Inflammatory macrophage treated with lipopolysaccharide for 4 hours (primary cell): ENCODE data around the gene SCIN.
"Not testable (repeated sequence)": the region's sequence is repeated elsewhere in the genome, so short reads cannot be mapped to it uniquely, and the experiment has no call there.

Experiments
- DNase-seq: peaks from one replicate; pipeline ENCODE4 v3.0.0-alpha.2; 2020

Gene SCIN

DNA sequence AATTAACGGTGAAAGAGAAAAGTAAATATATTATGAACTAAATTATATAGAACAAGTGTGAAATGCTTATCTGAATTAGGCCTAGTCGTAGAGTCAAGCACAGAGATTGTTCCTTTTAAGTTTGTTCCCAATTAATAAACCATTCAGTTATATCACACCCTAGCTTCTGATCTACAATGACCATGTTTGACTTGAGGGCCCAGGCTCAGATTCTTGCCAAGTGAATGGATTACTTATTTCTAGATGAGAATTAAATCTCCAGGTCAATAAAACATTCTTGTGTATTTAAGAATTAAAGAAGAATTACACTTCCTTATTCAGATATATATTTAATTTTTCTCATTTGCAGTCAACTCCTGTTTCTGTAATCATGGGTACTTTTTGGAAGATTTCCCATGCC, 79.6 kb downstream of the SCIN start:
- no peak for DNase-seq

DNA sequence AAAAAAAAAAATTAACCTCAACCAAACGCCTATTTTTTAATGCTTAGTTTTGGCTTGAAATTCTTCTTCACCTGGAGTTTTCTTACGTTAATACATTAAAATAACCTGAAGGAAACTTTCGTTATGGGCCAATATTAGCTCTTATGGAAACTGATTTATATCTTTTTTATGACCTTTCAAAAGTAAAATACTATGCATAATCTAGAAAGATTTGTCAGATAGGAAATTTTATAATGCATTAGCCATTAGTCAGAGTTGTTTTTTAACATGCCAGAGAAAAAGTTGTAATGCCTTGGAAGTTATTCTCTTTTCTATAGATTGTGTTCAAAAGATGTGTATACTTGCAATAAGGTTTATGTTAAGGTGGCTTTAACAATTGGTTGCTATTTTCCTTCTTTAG, 82.6 kb downstream of the SCIN start:
- DNase-seq, result no peak

DNA sequence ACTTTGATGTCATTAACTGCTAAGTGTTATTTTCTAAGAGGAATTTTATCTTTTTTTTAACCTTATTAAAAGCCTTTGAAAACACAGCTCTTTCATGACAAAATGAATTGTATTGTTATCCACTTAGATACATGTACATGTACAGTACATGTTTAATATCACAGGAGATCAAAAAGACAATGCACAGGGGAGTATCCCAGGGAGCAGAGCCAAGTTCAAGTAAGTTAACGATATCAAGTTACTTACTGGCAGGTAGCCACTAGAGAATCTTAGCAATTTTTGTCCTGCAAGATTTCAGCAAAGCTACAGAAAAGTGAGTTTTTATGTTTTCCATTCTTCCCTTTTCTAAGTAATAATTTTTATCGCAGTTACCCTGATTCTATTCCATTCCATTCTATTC, 83.0 kb downstream of the SCIN start:
- DNase-seq, result no peak

DNA sequence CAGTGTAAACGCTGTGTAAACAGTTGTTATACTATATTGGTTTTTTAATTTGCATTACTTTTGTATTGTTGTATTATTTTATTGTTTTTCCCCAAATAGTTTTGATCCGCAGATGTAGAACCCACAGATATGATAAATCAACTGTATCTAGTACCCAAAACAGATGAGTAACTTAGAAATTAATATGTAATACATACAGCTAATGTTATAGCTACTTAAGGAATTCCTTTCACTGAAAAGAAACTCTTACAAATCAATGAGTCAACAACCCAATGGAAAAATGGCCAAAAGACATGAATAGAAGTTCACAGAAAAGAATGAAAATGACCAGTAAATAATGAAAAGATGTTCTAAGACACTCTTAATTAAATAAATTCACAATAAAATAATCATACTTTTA, 84.6 kb downstream of the SCIN start:
- no peak for DNase-seq

DNA sequence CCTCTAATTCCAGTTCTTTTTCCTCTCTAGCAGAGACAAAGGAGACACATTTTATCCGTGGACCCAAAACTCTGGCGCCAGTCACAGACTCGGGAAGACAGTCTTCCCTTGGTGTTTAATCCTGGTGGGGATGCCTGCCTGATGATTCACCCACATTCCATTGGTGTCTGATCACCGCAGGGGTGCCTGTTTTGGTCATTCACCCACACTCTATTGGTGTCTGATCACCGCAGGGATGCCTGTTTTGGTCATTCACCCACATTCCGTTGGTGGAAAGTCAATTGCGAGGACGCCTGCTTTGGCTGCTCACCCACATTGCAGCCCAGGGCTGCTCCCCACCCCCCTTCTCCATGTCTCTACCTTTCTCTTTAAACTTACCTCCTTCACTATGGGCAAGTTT, 89.9 kb downstream of the SCIN start:
- not testable (repeated sequence) for DNase-seq

DNA sequence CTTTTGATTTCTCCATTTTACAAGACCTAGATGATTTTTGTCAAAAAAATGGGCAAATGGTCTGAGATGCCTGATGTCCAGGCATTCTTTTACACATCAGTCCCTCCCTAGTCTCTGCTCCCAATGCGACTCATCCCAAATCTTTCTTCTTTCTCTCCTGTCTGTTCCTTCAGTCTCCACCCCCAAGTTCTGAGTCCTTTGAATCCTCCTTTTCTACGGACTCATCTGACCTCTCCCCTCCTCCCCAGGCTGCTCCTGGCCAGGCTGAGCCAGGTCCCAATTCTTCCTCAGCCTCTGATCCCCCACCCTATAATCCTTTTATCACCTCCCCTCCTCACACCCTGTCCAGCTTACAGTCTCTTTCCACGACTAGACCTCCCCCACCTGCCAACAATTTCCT, 90.5 kb downstream of the SCIN start:
- not testable (repeated sequence) for DNase-seq

DNA sequence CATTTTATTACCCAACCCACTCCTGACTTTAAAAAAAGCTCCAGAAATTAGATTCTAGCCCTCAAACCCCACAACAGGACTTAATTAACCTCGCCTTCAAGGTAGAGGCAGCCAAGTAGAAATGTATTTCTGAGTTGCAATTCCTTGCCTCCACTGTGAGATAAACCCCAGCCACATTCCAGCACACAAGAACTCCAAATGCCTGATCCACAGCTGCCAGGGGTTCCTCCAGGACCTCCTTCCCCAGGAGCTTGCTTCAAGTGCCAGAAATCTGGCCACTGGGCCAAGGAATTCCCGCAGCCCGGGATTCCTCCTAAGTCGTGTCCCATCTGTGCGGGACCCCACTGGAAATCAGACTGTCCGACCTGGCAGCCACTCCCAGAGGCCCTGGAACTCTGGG, 91.1 kb downstream of the SCIN start:
- no peak for DNase-seq

DNA sequence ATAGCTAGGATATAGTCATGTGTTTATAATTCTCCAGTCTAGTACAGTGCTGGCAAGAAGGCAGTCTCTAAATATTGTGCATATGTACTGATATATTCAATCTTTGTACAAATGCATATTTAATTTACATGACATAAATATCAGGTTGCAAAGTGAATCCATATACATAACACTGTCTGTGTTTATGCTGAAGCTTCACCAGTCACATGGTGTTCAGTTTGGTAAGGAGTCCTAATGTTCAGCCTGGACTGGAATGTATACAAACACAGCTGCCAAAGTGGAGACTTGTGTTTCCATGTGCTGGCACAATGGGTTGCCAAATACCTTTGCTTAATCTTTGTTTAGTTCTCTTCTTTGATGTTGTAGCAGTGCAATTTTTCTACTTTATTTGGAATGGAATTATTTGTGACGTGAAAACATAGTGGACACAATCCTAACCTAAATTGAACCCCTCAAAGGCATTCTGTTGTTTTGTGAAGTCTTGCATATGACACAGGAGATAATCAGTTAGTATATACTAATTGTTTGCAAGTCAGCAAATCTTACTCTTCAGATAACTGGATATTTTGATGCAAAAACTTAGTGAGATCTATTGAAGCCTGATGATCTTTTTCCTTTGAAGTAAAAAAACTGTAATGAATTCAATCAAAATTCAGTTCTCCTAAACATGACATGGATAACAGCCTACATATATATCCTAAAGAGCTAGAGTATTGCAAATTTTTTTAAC, 99.6 kb downstream of the SCIN start:
- DNase-seq, result peak; percentile 11

DNA sequence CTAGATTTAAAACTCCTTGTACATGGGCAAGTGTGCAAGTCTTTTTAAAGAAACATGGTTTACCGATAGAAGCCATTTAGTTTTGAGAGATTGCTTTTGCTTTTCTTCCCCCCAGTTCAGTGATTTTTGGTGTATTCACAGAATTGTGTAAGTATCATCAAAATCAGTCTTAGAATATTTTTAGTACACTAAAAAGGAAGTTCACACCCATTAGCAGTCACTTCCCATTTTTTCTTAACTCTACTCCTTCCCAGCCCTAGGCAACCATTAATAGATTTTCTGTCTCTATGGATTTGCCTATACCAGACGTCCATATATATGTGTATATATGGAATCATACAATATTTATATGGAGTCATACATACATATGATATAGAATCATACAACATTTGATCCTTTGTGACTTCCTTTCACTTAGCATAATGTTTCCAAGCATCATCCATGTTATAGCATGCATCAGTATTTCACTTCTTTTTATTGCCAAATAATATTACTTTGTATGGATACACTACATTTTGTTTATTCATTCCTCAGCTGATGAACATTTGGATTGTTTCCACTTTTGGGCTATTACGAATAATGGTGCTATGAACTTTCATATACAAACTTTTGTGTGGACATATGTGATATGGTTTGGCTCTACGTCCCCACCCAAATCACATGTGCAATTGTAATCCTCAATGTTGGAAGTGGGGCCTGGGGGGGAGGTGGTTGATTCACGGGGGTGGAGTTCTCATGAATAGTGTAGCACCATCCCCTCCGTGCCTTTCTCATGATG, 100.4 kb downstream of the SCIN start:
- DNase-seq, result peak; percentile 72

DNA sequence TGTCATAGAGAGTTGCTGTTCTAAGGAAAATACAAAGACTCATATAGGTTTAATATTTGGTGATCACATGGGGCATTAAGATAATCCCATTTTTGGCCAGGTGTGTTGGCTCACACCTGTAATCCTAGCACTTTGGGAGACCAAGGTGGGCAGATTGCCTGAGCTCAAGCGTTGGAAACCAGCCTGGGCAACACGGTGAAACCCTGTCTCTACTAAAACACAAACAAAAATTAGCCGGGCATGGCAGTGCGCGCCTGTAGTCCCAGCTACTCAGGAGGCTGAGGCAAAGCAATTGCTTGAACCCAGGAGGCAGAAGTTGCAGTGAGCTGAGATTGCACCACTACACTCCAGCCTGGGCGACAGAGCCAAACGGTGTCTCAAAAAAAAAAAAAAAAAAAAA, 102.9 kb downstream of the SCIN start:
- DNase-seq, result not testable (repeated sequence)

DNA sequence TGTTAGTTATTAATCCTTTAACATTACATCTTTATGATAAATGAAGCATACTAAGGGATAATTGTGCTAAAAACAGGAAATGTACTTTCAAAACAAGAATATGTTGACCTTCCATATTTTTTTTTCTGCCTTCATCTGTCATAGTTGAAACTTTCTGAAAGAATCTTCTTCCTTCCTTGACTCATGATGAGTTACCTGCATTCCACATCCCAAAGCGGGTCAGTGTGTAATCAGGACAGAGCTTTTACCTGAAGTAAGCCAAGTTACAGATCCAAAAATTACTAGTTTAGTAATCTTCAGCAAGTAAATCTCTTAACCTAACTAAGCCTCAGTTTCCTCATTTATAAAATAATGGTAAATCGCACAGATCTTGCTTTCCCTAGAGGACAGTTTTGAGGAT, 103.5 kb downstream of the SCIN start:
- no peak for DNase-seq

DNA sequence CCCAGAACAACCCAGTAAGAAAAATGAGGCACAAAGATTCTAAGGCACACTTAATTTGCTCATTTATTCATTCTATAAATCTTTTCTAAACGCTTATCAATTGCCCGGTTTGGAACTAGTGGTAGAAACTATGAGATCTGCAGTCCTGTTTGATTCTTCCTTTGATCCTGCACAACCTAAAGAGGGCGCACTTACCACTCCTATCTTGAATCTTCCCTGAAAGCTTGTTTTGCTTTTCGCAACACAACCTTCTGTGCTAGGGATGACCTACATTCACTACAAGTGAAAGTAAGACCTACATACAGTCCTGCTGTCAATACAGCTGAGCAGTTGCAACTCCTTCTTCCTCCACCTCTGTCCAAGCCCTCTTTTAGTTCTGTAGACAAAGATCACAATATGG, 104.3 kb downstream of the SCIN start:
- peak; percentile 88 for DNase-seq

DNA sequence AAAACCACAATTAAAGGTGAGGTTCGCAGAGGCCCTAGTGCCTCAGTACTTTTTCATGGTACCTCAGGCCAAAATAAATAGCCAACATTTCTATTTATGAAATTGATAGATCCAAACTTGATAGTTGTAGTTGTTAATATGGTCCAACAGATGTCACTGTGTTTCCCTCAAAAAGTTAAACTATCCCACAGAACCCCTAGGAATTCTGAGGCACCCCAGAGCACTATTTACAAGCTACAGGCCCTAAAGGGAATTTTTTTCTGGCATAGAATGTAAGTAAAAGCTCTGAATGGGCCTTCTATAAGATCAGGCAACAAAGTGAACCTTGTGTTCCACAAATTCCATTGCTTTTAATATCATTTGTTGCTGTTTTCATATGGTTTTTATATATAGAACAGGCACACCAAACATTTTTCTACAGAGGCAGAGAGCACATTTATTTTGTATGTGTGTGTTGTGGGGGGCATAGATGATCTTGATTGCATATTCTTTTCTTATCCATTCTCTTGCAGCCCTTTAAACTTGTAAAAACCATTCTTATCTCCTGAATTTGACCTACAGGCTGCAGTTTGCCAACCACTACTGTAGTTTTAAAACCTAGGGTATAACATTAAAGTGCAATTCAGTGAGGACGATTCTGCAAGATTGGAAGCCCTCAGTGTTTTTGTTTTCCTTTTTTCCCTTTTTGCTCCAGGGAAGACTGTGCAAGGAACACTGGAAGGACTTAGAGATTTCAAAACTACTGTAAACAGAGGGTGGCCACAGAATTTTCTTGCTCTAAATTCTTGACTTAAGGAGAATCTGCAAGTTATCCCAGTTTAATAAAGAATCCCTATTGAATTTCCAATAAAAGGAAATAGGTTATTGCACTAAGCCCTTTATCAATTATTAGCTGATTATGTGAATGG, 113.4 kb downstream of the SCIN start:
- no peak for DNase-seq

DNA sequence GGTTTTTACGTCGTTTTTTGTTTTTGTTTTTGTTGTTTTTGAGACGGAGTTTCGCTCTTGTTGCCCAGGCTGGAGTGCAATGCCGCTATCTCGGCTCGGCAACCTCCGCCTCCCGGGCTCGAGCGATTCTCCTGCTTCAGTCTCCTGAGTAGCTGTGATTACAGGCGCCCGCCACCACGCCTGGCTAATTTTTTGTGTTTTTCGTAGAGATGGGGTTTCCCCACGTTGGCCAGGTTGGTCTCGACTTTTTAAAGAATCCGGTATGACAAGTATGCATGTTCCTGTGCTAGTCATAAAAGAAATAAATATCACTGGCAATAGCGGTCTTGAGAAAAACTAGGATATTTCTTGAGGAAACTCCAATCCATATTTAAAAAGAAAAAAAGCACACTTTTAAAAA, 114.2 kb downstream of the SCIN start:
- DNase-seq, result no peak

DNA sequence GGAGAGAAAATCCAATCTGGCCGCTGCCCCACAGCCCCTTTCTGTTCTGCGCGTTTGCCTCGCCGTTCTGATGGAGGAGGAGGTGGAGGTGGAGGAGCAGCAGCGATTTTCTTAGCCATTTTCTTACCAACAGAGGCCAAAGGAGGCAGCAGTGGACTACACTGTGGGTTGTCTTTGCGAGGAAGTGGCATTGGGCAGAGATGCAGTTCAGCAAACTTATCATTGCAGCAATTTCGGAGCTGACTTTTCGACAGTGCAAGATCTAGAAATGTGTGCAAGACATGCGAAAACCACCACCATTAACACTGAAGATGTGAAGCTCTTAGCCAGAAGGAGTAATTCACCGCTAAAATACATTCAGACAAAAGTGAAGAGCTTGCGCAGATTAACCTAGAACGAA, 115.0 kb downstream of the SCIN start:
- DNase-seq, result peak; percentile 57

DNA sequence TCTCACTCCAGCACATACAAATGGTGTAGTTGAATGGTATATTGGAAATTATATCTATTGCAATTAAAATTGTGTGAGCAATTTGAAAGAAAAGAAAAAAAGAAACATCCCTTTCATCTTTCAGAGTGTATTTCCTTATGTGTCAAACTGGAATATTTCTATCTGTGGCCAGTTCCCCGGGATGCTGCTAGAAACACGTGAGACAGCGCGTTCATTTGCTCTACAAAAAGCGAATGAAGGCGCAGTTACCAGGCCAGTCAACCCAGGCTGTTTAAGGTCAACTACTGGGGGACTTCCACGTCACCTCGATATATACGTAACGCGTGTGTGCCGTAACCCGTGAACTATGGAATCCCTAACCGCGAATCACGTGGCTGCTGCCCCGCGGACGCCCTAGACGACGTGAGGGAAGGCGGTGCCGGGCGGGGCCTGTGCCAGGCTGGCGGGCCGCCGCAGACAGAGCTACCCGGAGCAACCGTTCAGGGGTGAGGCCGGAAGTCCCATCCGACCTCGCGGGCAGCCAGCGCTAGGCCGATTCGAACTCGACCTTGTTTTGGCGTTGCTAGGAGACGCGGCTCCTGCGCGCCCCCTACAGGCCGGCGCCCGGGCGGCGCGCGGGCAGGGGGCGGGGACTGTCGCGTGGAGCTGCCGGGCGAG, 115.8 kb downstream of the SCIN start:
- peak; percentile 97 for DNase-seq

DNA sequence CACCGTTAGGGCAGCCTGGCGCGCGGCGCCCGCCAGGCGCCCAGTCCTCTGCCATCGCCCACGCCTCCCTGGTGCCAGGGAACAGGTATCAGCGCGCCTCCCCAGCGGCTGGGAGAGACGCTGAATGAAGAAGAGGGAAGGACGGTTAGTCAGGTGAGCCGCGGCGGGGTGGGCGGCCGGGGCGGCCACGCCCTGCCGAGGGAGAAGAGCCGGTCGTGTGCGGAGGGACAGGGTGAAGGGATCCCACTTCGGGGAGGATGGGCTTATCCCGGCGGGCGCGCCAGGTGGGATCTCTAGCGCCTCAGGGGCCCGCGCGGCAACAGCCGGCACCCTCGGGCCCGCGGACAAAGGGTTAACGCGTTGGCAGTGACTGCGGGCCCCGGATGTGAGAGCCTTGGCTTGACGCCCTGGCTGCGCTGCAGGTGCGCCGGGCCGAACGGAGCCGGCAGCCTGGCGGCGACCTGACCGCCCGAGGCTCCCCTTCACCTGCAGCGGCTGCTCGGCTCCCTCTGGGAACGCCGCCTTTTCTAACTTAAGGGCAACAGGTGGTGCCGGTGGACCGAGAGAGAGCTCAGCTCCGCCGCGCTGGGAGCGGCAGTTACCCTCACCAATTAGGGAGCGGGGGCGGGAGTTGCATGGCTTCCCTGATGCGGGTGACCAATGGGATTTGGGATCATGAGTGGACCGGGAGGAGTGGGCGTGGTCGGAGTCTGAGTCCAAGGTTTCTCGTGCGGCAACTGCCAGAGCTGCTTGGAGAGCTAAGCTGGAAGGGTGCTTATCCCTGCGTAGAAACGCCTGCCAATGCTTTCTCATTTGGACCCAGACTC, 116.6 kb downstream of the SCIN start, which contains the start of gene ARL4A:
Gene ARL4A (plus strand): TSS at position 743 of the 827 bp plus-strand sequence. CDS start 622 bp downstream, outside the sequence.
- DNase-seq, result peak; percentile 99

DNA sequence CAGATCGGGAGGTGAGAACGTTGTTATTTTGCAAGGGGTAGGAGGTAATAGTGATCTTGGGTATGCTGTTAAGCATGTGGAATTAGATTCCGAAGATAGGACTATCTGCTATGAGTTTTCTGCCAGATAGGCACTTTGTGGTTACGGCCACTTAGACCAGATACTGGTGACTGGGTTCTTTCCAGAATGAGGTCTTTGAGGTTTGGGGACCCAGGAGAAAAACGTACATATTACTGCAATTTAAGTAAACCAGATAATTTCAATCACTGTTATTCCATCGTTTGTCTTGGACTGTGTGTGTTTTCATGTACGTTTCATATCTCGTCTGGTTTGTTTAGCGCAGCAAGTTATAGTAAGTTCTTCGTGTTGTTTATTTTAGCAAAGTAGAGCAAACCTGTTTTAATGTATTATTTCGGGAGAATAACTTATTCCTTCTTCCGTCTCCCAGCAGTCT, 117.2 kb downstream of the SCIN start:
- no peak for DNase-seq

DNA sequence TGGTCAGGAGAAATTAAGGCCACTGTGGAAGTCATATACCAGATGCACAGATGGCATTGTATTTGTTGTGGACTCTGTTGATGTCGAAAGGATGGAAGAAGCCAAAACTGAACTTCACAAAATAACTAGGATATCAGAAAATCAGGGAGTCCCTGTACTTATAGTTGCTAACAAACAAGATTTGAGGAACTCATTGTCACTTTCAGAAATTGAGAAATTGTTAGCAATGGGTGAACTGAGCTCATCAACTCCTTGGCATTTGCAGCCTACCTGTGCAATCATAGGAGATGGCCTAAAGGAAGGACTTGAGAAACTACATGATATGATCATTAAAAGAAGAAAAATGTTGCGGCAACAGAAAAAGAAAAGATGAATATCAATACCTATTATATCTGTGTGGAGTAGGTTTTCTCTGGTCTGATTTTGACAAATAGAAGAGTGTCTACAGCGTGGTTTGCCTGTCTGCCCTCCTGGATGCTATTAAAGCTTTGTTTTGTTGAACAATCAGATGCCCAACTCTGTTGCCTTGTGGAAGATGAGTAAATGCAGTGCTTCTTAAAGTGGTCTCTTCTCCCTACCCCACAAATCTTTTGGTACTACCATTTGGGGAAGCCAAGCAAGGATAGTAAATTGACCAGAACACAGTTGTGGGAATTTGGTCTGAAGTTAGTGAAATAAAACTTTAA, 118.1 kb downstream of the SCIN start:
- peak; percentile 57 for DNase-seq

DNA sequence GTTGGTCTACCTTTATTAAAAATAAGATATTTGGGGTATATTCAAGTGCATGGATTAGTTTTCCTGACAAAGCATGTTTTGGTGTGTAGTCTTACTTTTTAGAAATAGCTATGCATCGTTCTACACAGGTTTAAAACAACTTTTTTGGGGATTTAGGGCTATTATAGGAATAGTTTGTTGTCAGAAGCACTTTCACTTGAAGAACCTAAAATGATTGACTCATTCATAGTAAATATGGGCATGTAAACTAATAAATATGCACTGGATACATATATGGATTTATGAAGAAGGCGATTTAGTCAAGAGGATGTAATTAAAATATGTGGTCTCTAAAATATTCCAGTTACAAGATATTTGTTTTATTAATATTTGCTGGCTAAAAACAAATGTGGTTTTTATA, 118.9 kb downstream of the SCIN start:
- DNase-seq, result no peak
